ENCODE data around the gene C1QTNF6. TPM values are rescaled to one million over a fixed set of nuclear protein-coding genes. Genes with fewer than 3 reads are reported as not detected.

Gene C1QTNF6
- total and polyA plus RNA-seq, 10 of the 15 experiments (the other 5 are each of a cell fraction or from before 2014, with no cell fraction given), result 0.16 to 4.1 (median 1.3) TPM

DNA sequence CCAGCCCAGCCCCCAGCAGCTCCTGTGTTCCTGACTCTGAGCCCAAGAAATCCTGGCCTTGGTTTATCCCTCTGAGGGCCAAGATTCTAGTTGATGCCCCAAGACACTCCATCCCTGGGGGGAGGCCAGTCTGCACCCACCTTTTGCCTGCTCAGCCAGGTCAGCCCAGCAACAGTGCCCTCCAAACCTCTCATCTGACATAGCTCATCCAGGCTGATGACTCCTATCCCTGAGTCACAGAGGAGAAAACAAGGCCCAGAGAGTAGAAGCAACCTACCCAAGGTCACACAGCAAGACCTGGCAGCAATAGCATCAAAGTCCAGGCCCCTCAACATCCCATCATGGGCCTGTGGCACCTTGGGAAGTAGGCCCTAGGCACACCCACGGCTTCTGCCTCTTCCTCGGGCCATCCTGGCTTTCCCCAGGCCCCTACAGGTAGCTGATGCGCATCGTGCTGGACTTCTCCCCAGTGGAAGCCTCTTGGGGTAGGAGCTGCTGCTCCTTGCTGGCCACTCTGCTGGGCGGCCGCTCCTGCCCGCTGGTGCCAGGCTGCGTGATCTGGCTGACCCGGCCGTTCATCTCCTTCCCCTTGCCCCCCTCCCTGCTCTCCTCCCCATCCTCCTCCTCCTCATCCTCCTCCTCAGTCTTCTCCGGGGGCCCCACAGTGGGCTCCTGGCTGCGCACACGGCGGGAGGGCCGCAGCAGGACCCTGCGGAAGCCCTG is 18.2 kb upstream of the C1QTNF6 start (continued):
- TF ChIP-seq, protein P1, sequence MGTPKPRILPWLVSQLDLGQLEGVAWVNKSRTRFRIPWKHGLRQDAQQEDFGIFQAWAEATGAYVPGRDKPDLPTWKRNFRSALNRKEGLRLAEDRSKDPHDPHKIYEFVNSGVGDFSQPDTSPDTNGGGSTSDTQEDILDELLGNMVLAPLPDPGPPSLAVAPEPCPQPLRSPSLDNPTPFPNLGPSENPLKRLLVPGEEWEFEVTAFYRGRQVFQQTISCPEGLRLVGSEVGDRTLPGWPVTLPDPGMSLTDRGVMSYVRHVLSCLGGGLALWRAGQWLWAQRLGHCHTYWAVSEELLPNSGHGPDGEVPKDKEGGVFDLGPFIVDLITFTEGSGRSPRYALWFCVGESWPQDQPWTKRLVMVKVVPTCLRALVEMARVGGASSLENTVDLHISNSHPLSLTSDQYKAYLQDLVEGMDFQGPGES (IDR thresholded peaks at IDR 0.05), result no peak
- no peak for TF ChIP-seq ZNF274 (IDR thresholded peaks at IDR 0.05; ENCODE audit: insufficient read depth, insufficient read length)
- TF ChIP-seq, protein P2, sequence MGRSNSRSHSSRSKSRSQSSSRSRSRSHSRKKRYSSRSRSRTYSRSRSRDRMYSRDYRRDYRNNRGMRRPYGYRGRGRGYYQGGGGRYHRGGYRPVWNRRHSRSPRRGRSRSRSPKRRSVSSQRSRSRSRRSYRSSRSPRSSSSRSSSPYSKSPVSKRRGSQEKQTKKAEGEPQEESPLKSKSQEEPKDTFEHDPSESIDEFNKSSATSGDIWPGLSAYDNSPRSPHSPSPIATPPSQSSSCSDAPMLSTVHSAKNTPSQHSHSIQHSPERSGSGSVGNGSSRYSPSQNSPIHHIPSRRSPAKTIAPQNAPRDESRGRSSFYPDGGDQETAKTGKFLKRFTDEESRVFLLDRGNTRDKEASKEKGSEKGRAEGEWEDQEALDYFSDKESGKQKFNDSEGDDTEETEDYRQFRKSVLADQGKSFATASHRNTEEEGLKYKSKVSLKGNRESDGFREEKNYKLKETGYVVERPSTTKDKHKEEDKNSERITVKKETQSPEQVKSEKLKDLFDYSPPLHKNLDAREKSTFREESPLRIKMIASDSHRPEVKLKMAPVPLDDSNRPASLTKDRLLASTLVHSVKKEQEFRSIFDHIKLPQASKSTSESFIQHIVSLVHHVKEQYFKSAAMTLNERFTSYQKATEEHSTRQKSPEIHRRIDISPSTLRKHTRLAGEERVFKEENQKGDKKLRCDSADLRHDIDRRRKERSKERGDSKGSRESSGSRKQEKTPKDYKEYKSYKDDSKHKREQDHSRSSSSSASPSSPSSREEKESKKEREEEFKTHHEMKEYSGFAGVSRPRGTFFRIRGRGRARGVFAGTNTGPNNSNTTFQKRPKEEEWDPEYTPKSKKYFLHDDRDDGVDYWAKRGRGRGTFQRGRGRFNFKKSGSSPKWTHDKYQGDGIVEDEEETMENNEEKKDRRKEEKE (IDR thresholded peaks at IDR 0.05), result no peak

DNA sequence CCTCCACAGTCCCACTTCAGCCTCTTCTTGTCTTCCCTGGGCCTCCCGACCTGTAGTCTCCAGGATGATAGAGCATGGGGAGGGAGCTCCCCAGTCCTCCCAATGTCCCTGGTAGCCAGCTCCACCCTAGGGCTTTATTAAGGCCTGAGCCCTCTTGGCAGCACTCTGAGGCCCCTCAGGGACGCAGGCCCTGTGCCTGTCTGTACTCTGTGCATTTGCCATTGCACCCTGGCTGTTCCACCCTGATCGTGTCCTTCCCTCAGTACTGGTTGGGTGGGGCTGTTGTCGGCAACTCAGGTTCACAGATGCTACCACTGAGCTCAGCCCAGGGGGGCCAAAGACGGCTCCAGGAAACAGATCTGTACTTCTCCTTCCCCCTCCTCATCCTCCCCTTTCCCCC is 17.0 kb upstream of the C1QTNF6 start:
- ChIA-PET POLR2A (no interaction called here), SMC1A (ENCODE audit: uncharacterized antibody, unreplicated experiment) (interaction anchor here (1.4 kb wide), 1 partner anchor 13 kb away, joined by 5 read pairs; no protein-coding TSS in a partner anchor), RAD21 (ENCODE audit: unreplicated experiment) (interaction anchor here (1.1 kb wide), 1 partner anchor 56 kb away, joined by 3 read pairs; no protein-coding TSS in a partner anchor), CTCF (interaction anchor here (0.6 to 1.7 kb wide), 4 partner anchors 12 to 349 kb away, joined by 3 to 8 read pairs (median 3); no protein-coding TSS in a partner anchor)
- Histone ChIP-seq H3K4me2 (ENCODE audit: control insufficient read depth, insufficient read depth) (no peak overlapping the region), H3K4me3 (no peak overlapping the region), H3K9ac (ENCODE audit: control insufficient read depth, insufficient read depth, low read length) (no peak overlapping the region), H3K27ac (ENCODE audit: control insufficient read depth, insufficient read depth) (no peak overlapping the region), H4K20me1 (ENCODE audit: control insufficient read depth, insufficient read depth) (no peaks in the 10 kb centered on the region), H3K79me2 (ENCODE audit: control insufficient read depth, insufficient read depth, low read length) (no peaks in the 10 kb centered on the region), H2AFZ (ENCODE audit: control insufficient read depth, low read depth, low read length) (no peak overlapping the region), H3K36me3 (ENCODE audit: control insufficient read depth in 2 of 2, insufficient read depth in 2 of 2, low read length in 1 of 2) (no peaks in the 10 kb centered on the region; a peak in 2 of 4 replicates), H3K4me1 (ENCODE audit: control insufficient read depth, insufficient read depth, low read length) (peaks cover 15% of the 10 kb centered on the region), H3K9me3 (replicated peaks; ENCODE audit: control insufficient read depth, insufficient read depth, low read length) (no peaks in the 10 kb centered on the region), H3K27me3 (replicated peaks in 1 of 2; ENCODE audit: control insufficient read depth in 2 of 2, insufficient read depth in 2 of 2, low read length in 1 of 2) (no peaks in the 10 kb centered on the region)
- ATAC-seq (no peak), DNase-seq (ENCODE audit: low read depth, low spot score) (no peak), FAIRE-seq (no peak)
- BruUV-seq (replicated peaks), result TSS peak; percentile 72
- 76% methylated on average over 5 of the region's 5 CpGs for WGBS (ENCODE audit: insufficient coverage, insufficient replicate concordance, low lambda C conversion rate, missing lambda C conversion rate)
- intact Hi-C loops (cut with micrococcal nuclease; ENCODE audit: unreplicated experiment), result no loop called here
- in situ Hi-C loops (cut with MboI), result loop anchor here (25.0 kb wide), 1 partner anchor 1818 kb away; the partner anchor contains the start of gene HMOX1
- TF ChIP-seq CREM (IDR thresholded peaks at IDR 0.05; ENCODE audit: low read depth) (no peak), POLR2A (IDR thresholded peaks at IDR 0.05; ENCODE audit: low read depth, low read length) (peak; percentile 38; the same call in 1 of the 2 replicates)

All from GM12878 (cell line).